Stimulated activated naive CD8-positive, alpha-beta T cell treated with anti-CD3 and anti-CD28 coated beads, Interleukin-15, amount 100 ng/mL, for 72 hours (primary cell): ENCODE measurements around the gene GGT5.

Source experiments
- ATAC-seq: fragments of 150-1000 bp; cut with Tn5 transposase; 2 replicates; pipeline ENCODE4 v1.10.0; 2021; ENCODE audit warnings: mild to moderate bottlenecking, moderate library complexity
- DNase-seq, 2 donors: peaks; one replicate each; pipeline ENCODE4 v3.0.0; 2021 to 2022
- H3K27ac Mint-ChIP-seq, 2 donors: one replicate each; pipeline ENCODE4 v1.8.0; 2022; ENCODE audit warnings: mild to moderate bottlenecking in 2 of 2, mixed read lengths in 2 of 2, moderate library complexity in 2 of 2
- H3K27me3 Mint-ChIP-seq: one replicate; pipeline ENCODE4 v1.8.0; 2022; ENCODE audit warnings: mixed read lengths
- H3K4me1 Mint-ChIP-seq: one replicate; pipeline ENCODE4 v1.8.0; 2022; ENCODE audit warnings: mild to moderate bottlenecking, mixed read lengths
- H3K4me3 Mint-ChIP-seq, 2 donors: one replicate each; pipeline ENCODE4 v1.8.0; 2022; ENCODE audit warnings: mild to moderate bottlenecking in 2 of 2, mixed read lengths in 2 of 2, moderate library complexity in 1 of 2
- H3K9me3 Mint-ChIP-seq, 2 donors: one replicate each; pipeline ENCODE4 v1.8.0; 2022; ENCODE audit warnings: mixed read lengths in 2 of 2

GGT5 gene

GRCh38 chr22:24178502-24179440 is 66.1 kb downstream of the GGT5 start:
- Mint-ChIP-seq H3K27ac (peak overlapping the region; percentile 40 to 59), H3K4me1 (peaks cover 12% of the 10 kb centered on the region), H3K27me3 (no peaks in the 10 kb centered on the region), H3K4me3 (no peak overlapping the region), H3K9me3 (no peaks in the 10 kb centered on the region)
- ATAC-seq (no peak), DNase-seq (no peak)

- no peak overlapping the region for H3K4me3 Mint-ChIP-seq
- H3K4me1 Mint-ChIP-seq = peaks cover 12% of the 10 kb centered on the region
- ATAC-seq (peak; percentile 13), DNase-seq (no peak)
- H3K9me3 Mint-ChIP-seq = no peaks in the 10 kb centered on the region
- H3K27ac Mint-ChIP-seq = peak overlapping the region in 1 of 2 donors; percentile 71
- no peaks in the 10 kb centered on the region for H3K27me3 Mint-ChIP-seq
These were observed 66.9 kb downstream of the GGT5 start for GRCh38 chr22:24178021-24178431.

- ATAC-seq = no peak
These were observed 67.4 kb downstream of the GGT5 start for GRCh38 chr22:24177456-24177855.

GRCh38 chr22:24177045-24177444 is 67.8 kb downstream of the GGT5 start:
- Mint-ChIP-seq H3K9me3 (no peaks in the 10 kb centered on the region), H3K4me3 (no peak overlapping the region), H3K27ac (no peak overlapping the region), H3K4me1 (peaks cover 14% of the 10 kb centered on the region), H3K27me3 (no peaks in the 10 kb centered on the region)
- DNase-seq = no peak
- ATAC-seq = no peak

More at GRCh38 chr22:24177456-24177855, 67.4 kb downstream of the GGT5 start:
- Mint-ChIP-seq H3K27me3 (no peaks in the 10 kb centered on the region), H3K9me3 (no peaks in the 10 kb centered on the region), H3K4me3 (no peak overlapping the region), H3K27ac (no peak overlapping the region), H3K4me1 (peaks cover 12% of the 10 kb centered on the region)
- DNase-seq = no peak

GRCh38 chr22:24176630-24177029 is 68.3 kb downstream of the GGT5 start:
- H3K4me1 Mint-ChIP-seq = peaks cover 18% of the 10 kb centered on the region
- ATAC-seq = no peak
- no peak for DNase-seq
- no peaks in the 10 kb centered on the region for H3K9me3 Mint-ChIP-seq
- H3K27ac Mint-ChIP-seq = no peak overlapping the region
- no peak overlapping the region for H3K4me3 Mint-ChIP-seq
- H3K27me3 Mint-ChIP-seq = no peaks in the 10 kb centered on the region

GRCh38 chr22:24176040-24176439 is 68.8 kb downstream of the GGT5 start:
- Mint-ChIP-seq H3K27ac (peak overlapping the region; percentile 21 to 50), H3K4me3 (peak overlapping the region in 1 of 2 donors; percentile 25), H3K9me3 (no peaks in the 10 kb centered on the region), H3K27me3 (no peaks in the 10 kb centered on the region), H3K4me1 (peaks cover 20% of the 10 kb centered on the region)
- DNase-seq (no peak), ATAC-seq (no peak)

- Mint-ChIP-seq H3K4me3 (no peak overlapping the region), H3K27ac (peak overlapping the region in 1 of 2 donors; percentile 4), H3K27me3 (no peaks in the 10 kb centered on the region), H3K4me1 (peaks cover 22% of the 10 kb centered on the region), H3K9me3 (no peaks in the 10 kb centered on the region)
- ATAC-seq = peak; percentile 70
- peak; percentile 58 to 67 for DNase-seq
These were observed 69.6 kb downstream of the GGT5 start for GRCh38 chr22:24175160-24175808.

- Mint-ChIP-seq H3K27me3 (no peaks in the 10 kb centered on the region), H3K27ac (peak overlapping the region in 1 of 2 donors; percentile 92)
- ATAC-seq = no peak
These were observed 73.1 kb downstream of the GGT5 start for GRCh38 chr22:24171822-24172221.

GRCh38 chr22:24170632-24171031 is 74.2 kb downstream of the GGT5 start:
- ATAC-seq (no peak), DNase-seq (no peak)
- Mint-ChIP-seq H3K27me3 (no peaks in the 10 kb centered on the region), H3K9me3 (no peaks in the 10 kb centered on the region), H3K4me1 (peaks cover 65% of the 10 kb centered on the region), H3K27ac (peak overlapping the region; percentile 52 to 82), H3K4me3 (no peak overlapping the region)

More at GRCh38 chr22:24171822-24172221, 73.1 kb downstream of the GGT5 start:
- Mint-ChIP-seq H3K9me3 (no peaks in the 10 kb centered on the region), H3K4me3 (no peak overlapping the region), H3K4me1 (peaks cover 55% of the 10 kb centered on the region)
- no peak for DNase-seq

GRCh38 chr22:24170188-24170587 is 74.7 kb downstream of the GGT5 start:
- no peak overlapping the region for H3K4me3 Mint-ChIP-seq
- ATAC-seq = no peak
- H3K27me3 Mint-ChIP-seq = no peaks in the 10 kb centered on the region
- H3K27ac Mint-ChIP-seq = peak overlapping the region; percentile 52 to 98
- no peaks in the 10 kb centered on the region for H3K9me3 Mint-ChIP-seq
- H3K4me1 Mint-ChIP-seq = peaks cover 65% of the 10 kb centered on the region
- DNase-seq = no peak
